WTC11 (cell line): Measurements from ENCODE around the gene AMACR. TPM values are rescaled to one million over a fixed set of nuclear protein-coding genes. Genes with fewer than 3 reads are reported as not detected.

Experiments used
- ATAC-seq: fragments of 200-7000 bp; cut with Tn5 transposase; 2 replicates; pipeline ENCODE4 v1.10.0; 2021; ENCODE audit warnings: mild to moderate bottlenecking, moderate library complexity
- CTCF ChIA-PET: fragments of 300-600 bp; sonication (Branson Sonifier 250); formaldehyde crosslinking; loops from one replicate; lab custom pipeline; 2021; ENCODE audit warnings: antibody characterized with exemption; lab: Charles Lee
- POLR2A ChIA-PET: fragments of 350-600 bp; sonication (Branson Sonifier 250); formaldehyde crosslinking; loops from one replicate; lab custom pipeline; 2021; ENCODE audit warnings: antibody characterized with exemption; lab: Charles Lee
- DNase-seq: peaks from one replicate; pipeline ENCODE4 v3.0.0; 2021; ENCODE audit warnings: low spot score
- H3K27ac Mint-ChIP-seq: 2 replicates; pipeline ENCODE4 v1.8.0; 2021; ENCODE audit warnings: mixed read lengths
- H3K27me3 Mint-ChIP-seq: 2 replicates; pipeline ENCODE4 v1.8.0; 2021; ENCODE audit warnings: low read depth, mild to moderate bottlenecking, moderate library complexity, mixed read lengths
- H3K36me3 Mint-ChIP-seq: 2 replicates; pipeline ENCODE4 v1.8.0; 2021; ENCODE audit warnings: mixed read lengths
- H3K4me1 Mint-ChIP-seq: 2 replicates; pipeline ENCODE4 v1.8.0; 2022; ENCODE audit warnings: mixed read lengths
- H3K4me3 Mint-ChIP-seq: 2 replicates; pipeline ENCODE4 v1.8.0; 2021; ENCODE audit warnings: mild to moderate bottlenecking, moderate library complexity, mixed read lengths
- H3K9me3 Mint-ChIP-seq: 2 replicates; pipeline ENCODE4 v1.8.0; 2021; ENCODE audit warnings: mixed read lengths
- ATF6 ChIP-seq: sonication (generic); formaldehyde crosslinking; IDR thresholded peaks from 2 replicates; pipeline ENCODE4 v1.8.1; 2023; ENCODE audit warnings: mild to moderate bottlenecking, missing genetic modification reagents
- CBFB ChIP-seq: sonication (generic); formaldehyde crosslinking; IDR thresholded peaks from 2 replicates; pipeline ENCODE4 v1.8.1; 2022; ENCODE audit warnings: mild to moderate bottlenecking, low read depth, missing genetic modification reagents
- CDX4 ChIP-seq: fragments of 250-450 bp; sonication (Bioruptor Pico); IDR thresholded peaks from 2 replicates; pipeline ENCODE4 v1.9.0; 2021; ENCODE audit warnings: moderate library complexity, mild to moderate bottlenecking, inconsistent platforms, borderline replicate concordance
- CREM ChIP-seq: sonication (generic); formaldehyde crosslinking; IDR thresholded peaks from 2 replicates; pipeline ENCODE4 v1.8.1; 2022; ENCODE audit warnings: mild to moderate bottlenecking, missing genetic modification reagents, moderate library complexity
- E2F5 ChIP-seq: sonication (generic); formaldehyde crosslinking; IDR thresholded peaks from 2 replicates; pipeline ENCODE4 v1.8.1; 2022; ENCODE audit warnings: mild to moderate bottlenecking, moderate library complexity, missing genetic modification reagents
- ESRRA ChIP-seq: sonication (generic); formaldehyde crosslinking; IDR thresholded peaks from 2 replicates; pipeline ENCODE4 v1.8.1; 2022; ENCODE audit warnings: mild to moderate bottlenecking, missing genetic modification reagents, borderline replicate concordance
- FOXK1 ChIP-seq: sonication (generic); formaldehyde crosslinking; IDR thresholded peaks from 2 replicates; pipeline ENCODE4 v1.8.0; 2022; ENCODE audit warnings: mild to moderate bottlenecking, moderate library complexity, missing genetic modification reagents
- FOXP1 ChIP-seq: sonication (generic); formaldehyde crosslinking; IDR thresholded peaks from 2 replicates; pipeline ENCODE4 v1.8.0; 2022; ENCODE audit warnings: missing genetic modification reagents, mild to moderate bottlenecking, moderate library complexity, borderline replicate concordance
- IRF1 ChIP-seq: sonication (generic); formaldehyde crosslinking; IDR thresholded peaks from 2 replicates; pipeline ENCODE4 v1.8.0; 2023; ENCODE audit warnings: missing genetic modification reagents
- NFE2L1 ChIP-seq: sonication (generic); formaldehyde crosslinking; IDR thresholded peaks from 2 replicates; pipeline ENCODE4 v1.8.1; 2023; ENCODE audit warnings: missing genetic modification reagents
- NR2C2 ChIP-seq: sonication (generic); formaldehyde crosslinking; IDR thresholded peaks from 2 replicates; pipeline ENCODE4 v1.8.0; 2022; ENCODE audit warnings: mild to moderate bottlenecking, missing genetic modification reagents
- NR3C1 ChIP-seq: sonication (generic); formaldehyde crosslinking; conservative IDR thresholded peaks from 2 replicates; pipeline ENCODE4 v1.8.1; 2023; ENCODE audit warnings: low read depth, mild to moderate bottlenecking, missing genetic modification reagents
- TEAD1 ChIP-seq: sonication (generic); formaldehyde crosslinking; IDR thresholded peaks from 2 replicates; pipeline ENCODE4 v1.8.0; 2022; ENCODE audit warnings: mild to moderate bottlenecking, missing genetic modification reagents
- ZBTB21 ChIP-seq: sonication (generic); formaldehyde crosslinking; IDR thresholded peaks from 2 replicates; pipeline ENCODE4 v1.8.1; 2023; ENCODE audit warnings: mild to moderate bottlenecking, missing genetic modification reagents, borderline replicate concordance
- ZNF219 ChIP-seq: sonication (generic); formaldehyde crosslinking; IDR thresholded peaks from 2 replicates; pipeline ENCODE4 v1.8.0; 2023; ENCODE audit warnings: missing genetic modification reagents, mild to moderate bottlenecking, borderline replicate concordance
- ZNF232 ChIP-seq: sonication (generic); formaldehyde crosslinking; IDR thresholded peaks from 2 replicates; pipeline ENCODE4 v1.8.0; 2022; ENCODE audit warnings: mild to moderate bottlenecking, missing genetic modification reagents
- ZNF423 ChIP-seq: fragments of 250-450 bp; sonication (Bioruptor Pico); IDR thresholded peaks from 2 replicates; pipeline ENCODE4 v2.1.2; 2022; ENCODE audit warnings: mild to moderate bottlenecking, moderate library complexity
- ZNF512 ChIP-seq: sonication (generic); formaldehyde crosslinking; IDR thresholded peaks from 2 replicates; pipeline ENCODE4 v1.8.1; 2022; ENCODE audit warnings: missing genetic modification reagents, borderline replicate concordance
- ZNF532 ChIP-seq: fragments of 250-450 bp; sonication (Bioruptor Pico); IDR thresholded peaks from 2 replicates; pipeline ENCODE4 v1.9.0; 2021; ENCODE audit warnings: mild to moderate bottlenecking, borderline replicate concordance
- ZNF671 ChIP-seq: fragments of 250-450 bp; sonication (Bioruptor Pico); IDR thresholded peaks from 2 replicates; pipeline ENCODE4 v1.8.0; 2021; ENCODE audit warnings: mild to moderate bottlenecking
- ZSCAN18 ChIP-seq: fragments of 250-450 bp; sonication (Bioruptor Pico); IDR thresholded peaks from 2 replicates; pipeline ENCODE4 v2.1.2; 2022; ENCODE audit warnings: mild to moderate bottlenecking, moderate library complexity
- total RNA-seq: library from RNA; stranded (reverse); gene quantifications from 3 replicates; pipeline ENCODE4 v1.2.3, GENCODE V29; 2021

AMACR gene
- total RNA-seq, 1 experiment from 2014 or later, result 11.9 TPM

- CTCF ChIA-PET, result interaction anchor here (3.0 kb wide), 1 partner anchor 14 kb away, joined by 12 read pairs; no protein-coding TSS in a partner anchor
- peaks cover 19% of the 10 kb centered on the region for H3K36me3 Mint-ChIP-seq
- H3K4me3 Mint-ChIP-seq, result no peak overlapping the region
- no peak overlapping the region for H3K27ac Mint-ChIP-seq
- TF ChIP-seq E2F5 (CRISPR knock-in tag) (no peak), NR3C1 (CRISPR knock-in tag) (no peak), CBFB (CRISPR knock-in tag) (no peak), ZSCAN18 (CRISPR knock-in tag) (no peak), ZNF671 (CRISPR knock-in tag) (no peak), ESRRA (CRISPR knock-in tag) (no peak), ZNF219 (no peak), ZNF512 (no peak), IRF1 (CRISPR knock-in tag) (no peak), NR2C2 (CRISPR knock-in tag) (no peak), TEAD1 (no peak), CDX4 (CRISPR knock-in tag) (no peak), CREM (CRISPR knock-in tag) (no peak), FOXP1 (CRISPR knock-in tag) (no peak), ZNF423 (CRISPR knock-in tag) (no peak)
- ATAC-seq, result no peak
- peaks cover 15% of the 10 kb centered on the region for H3K4me1 Mint-ChIP-seq
- no peak for DNase-seq
- no peaks in the 10 kb centered on the region for H3K27me3 Mint-ChIP-seq
- H3K9me3 Mint-ChIP-seq, result peaks cover 10% of the 10 kb centered on the region
- POLR2A ChIA-PET, result no interaction called here
Observed at GRCh38 chr5:33984178-33984577, 23.7 kb downstream of the AMACR start.

GRCh38 chr5:33981408-33982162, 26.3 kb downstream of the AMACR start:
- Mint-ChIP-seq H3K4me1 (peaks cover 41% of the 10 kb centered on the region), H3K27me3 (no peaks in the 10 kb centered on the region), H3K4me3 (no peak overlapping the region), H3K27ac (no peak overlapping the region), H3K9me3 (peaks cover 3% of the 10 kb centered on the region; the same call in 1 of the 2 replicates), H3K36me3 (no peaks in the 10 kb centered on the region; the same call in 1 of the 2 replicates)
- TF ChIP-seq FOXK1 (CRISPR knock-in tag) (no peak), ATF6 (CRISPR knock-in tag) (no peak), ZNF532 (no peak), ZNF232 (CRISPR knock-in tag) (no peak), ZBTB21 (CRISPR knock-in tag) (no peak), NFE2L1 (no peak)
- ChIA-PET CTCF (interaction anchor here (2.1 to 3.0 kb wide), 2 partner anchors 12 to 16 kb away, joined by 5 to 12 read pairs; no protein-coding TSS in a partner anchor), POLR2A (no interaction called here)
- DNase-seq (no peak), ATAC-seq (no peak)
